Gastroesophageal sphincter (tissue), 3 donors: ENCODE measurements around the gene SCARB1.
A peak's percentile ranks its signal among the peaks of the same experiment; 100 is the strongest.

Experiments
- CTCF ChIP-seq, 4 experiments: fragments of 200-600 bp in 2 of 4; fragments of 450-650 bp in 2 of 4; sonication (generic) in 1 of 4; IDR thresholded peaks; one replicate each; pipeline ENCODE4 v1.5.1; 2017 to 2019; ENCODE audit warnings: antibody characterized with exemption in 4 of 4, mild to moderate bottlenecking in 2 of 4, moderate library complexity in 2 of 4
- POLR2A ChIP-seq, 2 donors: fragments of 450-650 bp; IDR thresholded peaks; one replicate each; pipeline ENCODE4 v1.6.1; 2017; ENCODE audit warnings: antibody characterized with exemption in 2 of 2, mild to moderate bottlenecking in 2 of 2, moderate library complexity in 1 of 2
- POLR2AphosphoS5 ChIP-seq: sonication (generic); formaldehyde crosslinking; IDR thresholded peaks from one replicate; pipeline ENCODE4 v1.6.1; 2017; ENCODE audit warnings: antibody characterized with exemption

- peak; percentile 99 to 100 (median 100) for TF ChIP-seq CTCF (IDR thresholded peaks at IDR 0.05)
- no peak for TF ChIP-seq POLR2AphosphoS5
- TF ChIP-seq POLR2A (IDR thresholded peaks at IDR 0.05) = no peak
Measured at GRCh38 chr12:124767066-124767821, 96.4 kb downstream of the SCARB1 start.
